Liver (tissue), 9 donors: ENCODE results near the gene OR2AT4. TPM values are rescaled to one million over a fixed set of nuclear protein-coding genes. Genes with fewer than 3 reads are reported as not detected.

Experiments
- DNase-seq: peaks from one replicate; pipeline ENCODE4 v3.0.0-alpha.2; 2017; ENCODE audit warnings: low spot score
- H3K27ac ChIP-seq, 2 donors: one replicate each; pipeline ENCODE4 v1.7.0; 2013; ENCODE audit warnings: inconsistent platforms in 2 of 2, low read length in 2 of 2, control low read depth in 1 of 2, low read depth in 1 of 2, mild to moderate bottlenecking in 1 of 2
- H3K27me3 ChIP-seq, 4 donors: one replicate each; pipeline versions ENCODE4 v1.6.1 to v1.7.0; 2013; ENCODE audit warnings: low read length in 3 of 4, inconsistent platforms in 1 of 4, mild to moderate bottlenecking in 1 of 4, moderate library complexity in 1 of 4; ENCODE audit not compliant: control insufficient read depth in 4 of 4, insufficient read depth in 4 of 4
- H3K36me3 ChIP-seq, 4 donors: one replicate each; pipeline versions ENCODE4 v1.6.1 to v1.7.0; 2013; ENCODE audit warnings: low read length in 3 of 4, mild to moderate bottlenecking in 3 of 4, low read depth in 1 of 4, moderate library complexity in 1 of 4; ENCODE audit not compliant: control insufficient read depth in 4 of 4, insufficient read depth in 3 of 4
- H3K4me1 ChIP-seq, 4 donors: one replicate each; pipeline versions ENCODE4 v1.6.1 to v1.7.0; 2013; ENCODE audit warnings: low read length in 3 of 4, mild to moderate bottlenecking in 3 of 4, moderate library complexity in 1 of 4; ENCODE audit not compliant: control insufficient read depth in 4 of 4, insufficient read depth in 4 of 4
- H3K4me3 ChIP-seq, 3 donors: one replicate each; pipeline versions ENCODE4 v1.6.1 to v1.7.0; 2013; ENCODE audit warnings: low read length in 3 of 3, control low read depth in 1 of 3, low read depth in 1 of 3, mild to moderate bottlenecking in 1 of 3
- H3K9ac ChIP-seq, 2 donors: one replicate each; pipeline ENCODE4 v1.7.0; 2013; ENCODE audit warnings: low read length in 2 of 2, mild to moderate bottlenecking in 2 of 2, moderate library complexity in 2 of 2, control low read depth in 1 of 2, low read depth in 1 of 2
- H3K9me3 ChIP-seq, 4 donors: one replicate each; pipeline versions ENCODE4 v1.6.1 to v1.7.0; 2013; ENCODE audit warnings: low read length in 3 of 4; ENCODE audit not compliant: control insufficient read depth in 4 of 4
- EGR1 ChIP-seq, 2 donors: IDR thresholded peaks; 2 replicates each; pipeline ENCODE4 v1.6.1; 2016 to 2018; ENCODE audit warnings: antibody characterized with exemption in 2 of 2, low read depth in 2 of 2
- FOXA1 ChIP-seq: IDR thresholded peaks from 2 replicates; pipeline ENCODE4 v1.6.1; 2016; ENCODE audit warnings: antibody characterized with exemption
- FOXA2 ChIP-seq: IDR thresholded peaks from 2 replicates; pipeline ENCODE4 v1.6.1; 2016; ENCODE audit warnings: antibody characterized with exemption
- GABPA ChIP-seq, 2 donors: IDR thresholded peaks in 1 of 2; conservative IDR thresholded peaks in 1 of 2; 2 replicates each; pipeline ENCODE4 v1.6.1; 2016; ENCODE audit warnings: antibody characterized with exemption in 2 of 2, mild to moderate bottlenecking in 1 of 2, moderate library complexity in 1 of 2
- HNF4A ChIP-seq, 2 donors: conservative IDR thresholded peaks; 2 replicates each; pipeline ENCODE4 v1.6.1; 2016; ENCODE audit warnings: antibody characterized with exemption in 2 of 2, mild to moderate bottlenecking in 2 of 2
- HNF4G ChIP-seq: IDR thresholded peaks from 2 replicates; pipeline ENCODE4 v1.6.1; 2016; ENCODE audit warnings: antibody characterized with exemption
- JUND ChIP-seq, 2 donors: IDR thresholded peaks; 2 replicates each; pipeline ENCODE4 v1.6.1; 2016; ENCODE audit warnings: antibody characterized with exemption in 2 of 2
- NR2F2 ChIP-seq: IDR thresholded peaks from 2 replicates; pipeline ENCODE4 v1.6.1; 2016; ENCODE audit warnings: antibody characterized with exemption
- RAD21 ChIP-seq, 2 donors: IDR thresholded peaks; 2 replicates each; pipeline ENCODE4 v1.6.1; 2016; ENCODE audit warnings: antibody characterized with exemption in 2 of 2, mild to moderate bottlenecking in 2 of 2
- RXRA ChIP-seq, 2 donors: IDR thresholded peaks; 2 replicates each; pipeline ENCODE4 v1.6.1; 2017 to 2018; ENCODE audit warnings: antibody characterized with exemption in 2 of 2, mild to moderate bottlenecking in 1 of 2
- SP1 ChIP-seq: IDR thresholded peaks from 2 replicates; pipeline ENCODE4 v1.6.1; 2018; ENCODE audit warnings: antibody characterized with exemption, mild to moderate bottlenecking
- TAF1 ChIP-seq: conservative IDR thresholded peaks from 2 replicates; pipeline ENCODE4 v1.6.1; 2016; ENCODE audit warnings: antibody characterized with exemption, mild to moderate bottlenecking
- YY1 ChIP-seq: IDR thresholded peaks from 2 replicates; pipeline ENCODE4 v1.6.1; 2016; ENCODE audit warnings: antibody characterized with exemption, mild to moderate bottlenecking
- WGBS: extraction: QIAGEN DNeasy Blood & Tissue Kit; methylation state at CpG from one replicate; pipeline ENCODE4 v1.1.7; 2013; 5-methylcytosine and 5-hydroxymethylcytosine counted together
- polyA plus RNA-seq, 2 donors: library from polyadenylated mRNA; stranded (reverse) in 1 of 2; unstranded in 1 of 2; fragments of 200-250 nt in 1 of 2; fragments of >200 nt in 1 of 2; fragmentation: Nextera tagmentation in 1 of 2; extraction: Ambion mirVana in 1 of 2; gene quantifications; one replicate each; pipeline versions ENCODE4 v1.2.1 to v1.2.3, GENCODE V29; 2013 to 2015
- total RNA-seq, 2 donors: library from RNA; depleted of rRNA; stranded (reverse); fragments of >200 nt; gene quantifications; one replicate each; pipeline ENCODE4 v1.2.3, GENCODE V29; 2014
- TF ChIP-seq, protein P1 (sequence below): IDR thresholded peaks from 2 replicates; pipeline ENCODE4 v1.6.1; 2016; ENCODE audit warnings: antibody characterized with exemption
- TF ChIP-seq, protein P2 (sequence below): IDR thresholded peaks from 2 replicates; pipeline ENCODE4 v1.6.1; 2016; ENCODE audit warnings: antibody characterized with exemption
- TF ChIP-seq, protein P3 (sequence below): IDR thresholded peaks from 2 replicates; pipeline ENCODE4 v1.6.1; 2016; ENCODE audit warnings: antibody characterized with exemption, mild to moderate bottlenecking
- TF ChIP-seq, protein P4 (sequence below): IDR thresholded peaks from 2 replicates; pipeline ENCODE4 v1.6.1; 2016; ENCODE audit warnings: antibody characterized with exemption
- donor health status: healthy.
- donor health status: healthy.
- donor health status: healthy.
- donor health status: healthy.
- donor health status: healthy.

Gene OR2AT4
- total and polyA plus RNA-seq, 4 donors = not detected

DNA sequence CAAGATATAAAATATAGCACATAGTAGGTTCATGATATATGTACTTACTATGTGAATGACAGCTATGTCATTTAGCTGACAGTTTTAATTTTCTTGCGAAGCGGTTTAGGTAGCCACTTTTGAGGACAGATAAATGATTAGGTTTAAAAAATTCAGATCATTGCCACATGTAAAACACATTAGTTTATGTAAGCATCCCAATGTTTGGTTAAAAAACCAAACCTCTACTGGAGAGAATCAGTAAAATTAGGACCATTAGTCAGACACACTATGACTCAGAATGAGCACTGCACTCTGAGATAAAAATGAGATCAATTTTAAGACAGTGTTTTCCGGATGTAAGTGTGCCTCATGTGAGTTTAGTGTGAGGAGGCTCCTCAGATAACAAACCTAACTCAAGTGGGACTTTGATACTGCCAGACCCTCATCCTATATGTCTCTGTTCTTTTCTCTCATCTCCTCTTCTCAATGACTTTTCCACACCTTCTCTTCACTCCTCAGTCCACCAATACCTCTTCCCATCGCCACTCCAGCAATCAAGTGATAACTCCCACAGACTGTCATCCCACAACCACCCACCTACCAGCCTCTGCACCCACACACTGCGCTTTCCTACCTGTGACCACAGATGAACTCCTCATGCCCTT, 6.8 kb upstream of the OR2AT4 start:
- H3K27ac ChIP-seq = no peak overlapping the region
- 79% methylated on average over 5 of the region's 5 CpGs for WGBS
- no peaks in the 10 kb centered on the region for H3K4me1 ChIP-seq
- peaks cover 0 to 5% (median 0%) of the 10 kb centered on the region in 4 donors for H3K27me3 ChIP-seq
- H3K9ac ChIP-seq = no peak overlapping the region
- TF ChIP-seq TAF1 (no peak), RXRA (IDR thresholded peaks at IDR 0.05) (no peak), HNF4G (no peak), RAD21 (IDR thresholded peaks at IDR 0.05) (no peak), EGR1 (IDR thresholded peaks at IDR 0.05; ENCODE audit: low read depth in 2 of 2) (no peak), NR2F2 (no peak), YY1 (no peak), GABPA (IDR thresholded peaks at IDR 0.05 in 1 of 2, conservative IDR thresholded peaks at IDR 0.05 in 1 of 2) (no peak), JUND (IDR thresholded peaks at IDR 0.05) (no peak), FOXA2 (no peak)
- TF ChIP-seq, protein P1, sequence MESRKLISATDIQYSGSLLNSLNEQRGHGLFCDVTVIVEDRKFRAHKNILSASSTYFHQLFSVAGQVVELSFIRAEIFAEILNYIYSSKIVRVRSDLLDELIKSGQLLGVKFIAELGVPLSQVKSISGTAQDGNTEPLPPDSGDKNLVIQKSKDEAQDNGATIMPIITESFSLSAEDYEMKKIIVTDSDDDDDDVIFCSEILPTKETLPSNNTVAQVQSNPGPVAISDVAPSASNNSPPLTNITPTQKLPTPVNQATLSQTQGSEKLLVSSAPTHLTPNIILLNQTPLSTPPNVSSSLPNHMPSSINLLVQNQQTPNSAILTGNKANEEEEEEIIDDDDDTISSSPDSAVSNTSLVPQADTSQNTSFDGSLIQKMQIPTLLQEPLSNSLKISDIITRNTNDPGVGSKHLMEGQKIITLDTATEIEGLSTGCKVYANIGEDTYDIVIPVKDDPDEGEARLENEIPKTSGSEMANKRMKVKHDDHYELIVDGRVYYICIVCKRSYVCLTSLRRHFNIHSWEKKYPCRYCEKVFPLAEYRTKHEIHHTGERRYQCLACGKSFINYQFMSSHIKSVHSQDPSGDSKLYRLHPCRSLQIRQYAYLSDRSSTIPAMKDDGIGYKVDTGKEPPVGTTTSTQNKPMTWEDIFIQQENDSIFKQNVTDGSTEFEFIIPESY = no peak
- H3K36me3 ChIP-seq = no peaks in the 10 kb centered on the region
- H3K9me3 ChIP-seq = no peaks in the 10 kb centered on the region
- no peak overlapping the region for H3K4me3 ChIP-seq
- no peak for DNase-seq

DNA sequence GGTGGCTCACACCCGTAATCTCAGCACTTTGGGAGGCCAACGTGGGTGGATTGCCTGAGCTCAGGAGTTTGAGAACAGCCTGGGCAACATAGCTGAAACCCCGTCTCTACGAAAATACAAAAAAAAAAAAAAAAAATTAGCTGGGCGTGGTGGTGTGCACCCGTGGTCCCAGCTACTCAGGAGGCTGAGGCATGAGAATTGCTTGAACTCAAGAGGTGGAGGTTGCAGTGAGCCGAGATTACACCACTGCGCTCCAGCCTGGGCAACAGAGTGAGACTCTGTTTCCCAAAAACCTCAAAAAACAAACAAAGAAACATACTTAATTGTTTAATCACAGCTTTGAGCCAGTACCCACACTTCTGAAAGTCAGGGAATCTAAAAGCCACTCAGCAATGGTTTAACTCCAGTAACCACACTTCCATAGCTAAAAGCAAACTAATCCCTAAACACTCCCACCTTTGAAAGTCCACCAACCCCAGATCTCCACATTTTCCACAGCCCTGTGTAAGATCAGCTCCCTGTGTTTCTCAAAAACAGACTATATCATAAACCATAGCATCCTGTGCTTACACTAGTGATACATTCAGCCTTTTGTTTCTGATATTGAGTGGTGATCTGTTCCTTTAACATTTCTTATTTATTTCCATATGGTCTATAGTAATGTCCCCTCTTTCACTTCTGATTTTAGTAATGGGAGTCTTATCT, 4.9 kb upstream of the OR2AT4 start:
- peaks cover 0 to 14% (median 0%) of the 10 kb centered on the region in 4 donors for H3K27me3 ChIP-seq
- no peak overlapping the region for H3K27ac ChIP-seq
- H3K4me3 ChIP-seq = no peak overlapping the region
- WGBS = 86% methylated on average over 8 of the region's 8 CpGs
- H3K9ac ChIP-seq = no peak overlapping the region
- TF ChIP-seq JUND (IDR thresholded peaks at IDR 0.05) (no peak), RXRA (IDR thresholded peaks at IDR 0.05) (no peak), HNF4A (conservative IDR thresholded peaks at IDR 0.05) (no peak), FOXA1 (no peak), GABPA (IDR thresholded peaks at IDR 0.05 in 1 of 2, conservative IDR thresholded peaks at IDR 0.05 in 1 of 2) (no peak)
- no peak for DNase-seq
- no peaks in the 10 kb centered on the region for H3K9me3 ChIP-seq
- no peaks in the 10 kb centered on the region for H3K36me3 ChIP-seq
- H3K4me1 ChIP-seq = no peaks in the 10 kb centered on the region

DNA sequence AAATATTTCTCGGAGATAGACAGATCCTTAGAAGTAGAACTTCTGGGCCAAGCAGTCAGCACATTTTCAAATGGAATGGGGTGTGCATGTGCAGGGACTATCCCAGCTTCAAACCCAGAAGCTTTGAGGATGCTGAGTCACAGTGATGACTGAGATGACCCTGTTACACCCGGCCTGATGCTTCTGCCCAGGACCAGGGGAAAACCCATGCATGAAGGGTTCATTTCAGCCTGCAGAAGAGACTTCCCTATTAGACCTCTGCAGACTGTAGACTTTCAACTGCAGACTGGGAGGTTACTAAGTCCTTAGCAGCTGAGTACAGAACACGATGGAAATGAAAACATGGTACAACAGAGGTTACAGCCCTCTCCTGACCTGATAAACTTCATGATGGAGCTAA, 3.6 kb upstream of the OR2AT4 start:
- Histone ChIP-seq H3K4me1 (no peaks in the 10 kb centered on the region), H3K9me3 (no peaks in the 10 kb centered on the region), H3K4me3 (no peak overlapping the region), H3K27me3 (peaks cover 0 to 14% (median 0%) of the 10 kb centered on the region in 4 donors), H3K9ac (no peak overlapping the region), H3K36me3 (no peaks in the 10 kb centered on the region), H3K27ac (no peak overlapping the region)
- no peak for DNase-seq
- WGBS = 31% methylated on average over 3 of the region's 3 CpGs
- TF ChIP-seq FOXA2 (no peak), RXRA (IDR thresholded peaks at IDR 0.05) (no peak), HNF4G (no peak), NR2F2 (no peak), EGR1 (IDR thresholded peaks at IDR 0.05; ENCODE audit: low read depth in 2 of 2) (no peak), RAD21 (IDR thresholded peaks at IDR 0.05) (no peak), SP1 (no peak), HNF4A (conservative IDR thresholded peaks at IDR 0.05) (no peak), YY1 (no peak)
- TF ChIP-seq, protein P2, sequence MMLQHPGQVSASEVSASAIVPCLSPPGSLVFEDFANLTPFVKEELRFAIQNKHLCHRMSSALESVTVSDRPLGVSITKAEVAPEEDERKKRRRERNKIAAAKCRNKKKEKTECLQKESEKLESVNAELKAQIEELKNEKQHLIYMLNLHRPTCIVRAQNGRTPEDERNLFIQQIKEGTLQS = no peak
- TF ChIP-seq, protein P3, sequence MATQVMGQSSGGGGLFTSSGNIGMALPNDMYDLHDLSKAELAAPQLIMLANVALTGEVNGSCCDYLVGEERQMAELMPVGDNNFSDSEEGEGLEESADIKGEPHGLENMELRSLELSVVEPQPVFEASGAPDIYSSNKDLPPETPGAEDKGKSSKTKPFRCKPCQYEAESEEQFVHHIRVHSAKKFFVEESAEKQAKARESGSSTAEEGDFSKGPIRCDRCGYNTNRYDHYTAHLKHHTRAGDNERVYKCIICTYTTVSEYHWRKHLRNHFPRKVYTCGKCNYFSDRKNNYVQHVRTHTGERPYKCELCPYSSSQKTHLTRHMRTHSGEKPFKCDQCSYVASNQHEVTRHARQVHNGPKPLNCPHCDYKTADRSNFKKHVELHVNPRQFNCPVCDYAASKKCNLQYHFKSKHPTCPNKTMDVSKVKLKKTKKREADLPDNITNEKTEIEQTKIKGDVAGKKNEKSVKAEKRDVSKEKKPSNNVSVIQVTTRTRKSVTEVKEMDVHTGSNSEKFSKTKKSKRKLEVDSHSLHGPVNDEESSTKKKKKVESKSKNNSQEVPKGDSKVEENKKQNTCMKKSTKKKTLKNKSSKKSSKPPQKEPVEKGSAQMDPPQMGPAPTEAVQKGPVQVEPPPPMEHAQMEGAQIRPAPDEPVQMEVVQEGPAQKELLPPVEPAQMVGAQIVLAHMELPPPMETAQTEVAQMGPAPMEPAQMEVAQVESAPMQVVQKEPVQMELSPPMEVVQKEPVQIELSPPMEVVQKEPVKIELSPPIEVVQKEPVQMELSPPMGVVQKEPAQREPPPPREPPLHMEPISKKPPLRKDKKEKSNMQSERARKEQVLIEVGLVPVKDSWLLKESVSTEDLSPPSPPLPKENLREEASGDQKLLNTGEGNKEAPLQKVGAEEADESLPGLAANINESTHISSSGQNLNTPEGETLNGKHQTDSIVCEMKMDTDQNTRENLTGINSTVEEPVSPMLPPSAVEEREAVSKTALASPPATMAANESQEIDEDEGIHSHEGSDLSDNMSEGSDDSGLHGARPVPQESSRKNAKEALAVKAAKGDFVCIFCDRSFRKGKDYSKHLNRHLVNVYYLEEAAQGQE = no peak
- TF ChIP-seq, protein P4, sequence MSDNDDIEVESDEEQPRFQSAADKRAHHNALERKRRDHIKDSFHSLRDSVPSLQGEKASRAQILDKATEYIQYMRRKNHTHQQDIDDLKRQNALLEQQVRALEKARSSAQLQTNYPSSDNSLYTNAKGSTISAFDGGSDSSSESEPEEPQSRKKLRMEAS = no peak
- TF ChIP-seq, protein P1 = no peak
